ENCODE data around the gene TEF.

DNA sequence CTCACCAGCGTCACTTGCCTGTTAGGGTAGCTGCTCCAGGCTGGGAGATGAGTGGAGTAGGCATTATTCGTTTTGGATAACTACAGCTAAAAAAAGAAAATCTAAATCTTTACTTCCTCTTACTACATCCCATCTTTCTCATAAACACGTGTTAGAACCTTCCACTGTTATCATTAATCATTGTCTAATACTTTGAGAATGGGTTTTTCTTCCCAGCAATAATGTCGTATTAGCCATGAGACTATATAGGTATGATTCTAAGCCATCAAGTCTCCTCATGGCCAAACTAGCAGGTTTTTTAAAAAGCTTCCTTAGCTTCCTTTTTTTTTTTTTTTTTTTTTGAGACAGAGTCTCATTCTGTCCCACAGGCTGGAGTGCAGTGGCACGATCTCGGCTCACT lies 3.9 kb upstream of the TEF start:
- TF ChIP-seq CTCF (IDR thresholded peaks at IDR 0.05 in 2 of 3, conservative IDR thresholded peaks at IDR 0.05 in 1 of 3; ENCODE audit: insufficient read depth in 2 of 3, low read depth in 1 of 3, low read length in 3 of 3) (no peak), EP300 (IDR thresholded peaks at IDR 0.05; ENCODE audit: low read length) (no peak), SMAD2 (IDR thresholded peaks at IDR 0.05; ENCODE audit: low read depth, low read length) (no peak), FOXP4 (CRISPR knock-in tag; IDR thresholded peaks at IDR 0.05; ENCODE audit: borderline replicate concordance) (no peak), E2F6 (IDR thresholded peaks at IDR 0.05; ENCODE audit: borderline replicate concordance in 1 of 2, extremely low read depth in 1 of 2, insufficient read depth in 1 of 2, insufficient read length in 1 of 2, low read depth in 1 of 2, low read length in 1 of 2, poor library complexity in 1 of 2, severe bottlenecking in 1 of 2) (no peak), PHF21A (IDR thresholded peaks at IDR 0.05; ENCODE audit: borderline replicate concordance, low read depth) (no peak), SMC3 (conservative IDR thresholded peaks at IDR 0.05; ENCODE audit: insufficient read depth, low read depth, low read length) (no peak), RFX5 (IDR thresholded peaks at IDR 0.05; ENCODE audit: low read depth, low read length) (no peak)
- TF ChIP-seq, protein P1, sequence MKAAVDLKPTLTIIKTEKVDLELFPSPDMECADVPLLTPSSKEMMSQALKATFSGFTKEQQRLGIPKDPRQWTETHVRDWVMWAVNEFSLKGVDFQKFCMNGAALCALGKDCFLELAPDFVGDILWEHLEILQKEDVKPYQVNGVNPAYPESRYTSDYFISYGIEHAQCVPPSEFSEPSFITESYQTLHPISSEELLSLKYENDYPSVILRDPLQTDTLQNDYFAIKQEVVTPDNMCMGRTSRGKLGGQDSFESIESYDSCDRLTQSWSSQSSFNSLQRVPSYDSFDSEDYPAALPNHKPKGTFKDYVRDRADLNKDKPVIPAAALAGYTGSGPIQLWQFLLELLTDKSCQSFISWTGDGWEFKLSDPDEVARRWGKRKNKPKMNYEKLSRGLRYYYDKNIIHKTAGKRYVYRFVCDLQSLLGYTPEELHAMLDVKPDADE (conservative IDR thresholded peaks at IDR 0.05; ENCODE audit: control insufficient read depth, low read depth, low read length), result no peak
